Measurements from ENCODE around the gene KIAA0825.

Gene KIAA0825

DNA sequence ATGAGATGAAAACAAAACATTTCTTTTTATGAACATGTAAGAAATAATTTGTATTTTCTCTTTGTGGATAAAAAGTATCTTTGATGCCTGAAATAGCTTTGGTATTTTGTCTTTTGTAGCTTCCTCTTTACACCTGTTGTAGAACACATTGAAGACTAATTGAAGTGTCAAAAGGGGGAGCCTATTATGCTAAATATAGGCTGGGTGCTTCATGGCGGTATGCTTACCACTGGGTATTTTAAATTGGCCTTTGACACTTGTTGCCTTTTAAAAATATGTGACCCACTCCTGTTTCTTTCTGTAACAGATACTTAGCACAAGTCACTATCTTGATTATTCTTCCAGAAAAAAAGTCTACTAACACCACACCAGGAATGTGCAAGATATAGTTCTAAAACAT lies 226.4 kb downstream of the KIAA0825 start:
- no peak overlapping the region for H3K4me3 ChIP-seq (replicated peaks; ENCODE audit: low read depth, low read length)
- TF ChIP-seq CTCF (IDR thresholded peaks at IDR 0.05; ENCODE audit: low read depth, low read length, missing control alignments): no peak
- no peak for DNase-seq (ENCODE audit: extremely low read depth, low read depth)

- TF ChIP-seq CTCF (IDR thresholded peaks at IDR 0.05; ENCODE audit: low read depth, low read length, missing control alignments): no peak
- no peak overlapping the region for H3K4me3 ChIP-seq (replicated peaks; ENCODE audit: low read depth, low read length)
- no peak for DNase-seq (ENCODE audit: extremely low read depth, low read depth)
Measured at GRCh38 chr5:94389515-94389899, 228.9 kb downstream of the KIAA0825 start.

- no peak for TF ChIP-seq CTCF (IDR thresholded peaks at IDR 0.05; ENCODE audit: low read depth, low read length, missing control alignments)
- no peak overlapping the region for H3K4me3 ChIP-seq (replicated peaks; ENCODE audit: low read depth, low read length)
- no peak for DNase-seq (ENCODE audit: extremely low read depth, low read depth)
Measured at GRCh38 chr5:94388773-94389514, 229.5 kb downstream of the KIAA0825 start.

DNA sequence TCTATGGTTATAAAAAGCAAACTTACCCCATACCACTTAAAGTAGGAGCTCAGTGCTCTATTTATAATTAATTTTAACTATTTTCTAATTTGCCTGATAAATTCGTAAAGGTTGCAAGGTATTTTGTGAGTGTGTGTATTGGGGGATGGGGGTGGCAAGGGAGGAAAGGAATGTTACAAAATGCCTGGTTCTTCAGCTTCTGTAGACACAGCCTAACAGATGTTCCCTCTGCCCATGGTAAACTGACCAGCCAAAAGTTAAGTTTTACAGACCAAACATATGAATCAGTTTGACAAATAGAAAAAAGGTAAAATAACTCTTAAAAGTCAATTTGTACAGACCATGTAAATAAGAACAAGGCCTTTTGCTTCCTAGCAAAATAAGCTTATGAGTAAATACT lies 232.6 kb downstream of the KIAA0825 start:
- TF ChIP-seq CTCF (IDR thresholded peaks at IDR 0.05; ENCODE audit: low read depth, low read length, missing control alignments): no peak
- no peak overlapping the region for H3K4me3 ChIP-seq (replicated peaks; ENCODE audit: low read depth, low read length)
- no peak for DNase-seq (ENCODE audit: extremely low read depth, low read depth)

GRCh38 chr5:94378062-94378461 lies 240.3 kb downstream of the KIAA0825 start:
- no peak overlapping the region for H3K4me3 ChIP-seq (replicated peaks; ENCODE audit: low read depth, low read length)
- TF ChIP-seq CTCF (IDR thresholded peaks at IDR 0.05; ENCODE audit: low read depth, low read length, missing control alignments): no peak
- no peak for DNase-seq (ENCODE audit: extremely low read depth, low read depth)

- no peak for TF ChIP-seq CTCF (IDR thresholded peaks at IDR 0.05; ENCODE audit: low read depth, low read length, missing control alignments)
- no peak overlapping the region for H3K4me3 ChIP-seq (replicated peaks; ENCODE audit: low read depth, low read length)
- no peak for DNase-seq (ENCODE audit: extremely low read depth, low read depth)
Measured at GRCh38 chr5:94376672-94377345, 241.6 kb downstream of the KIAA0825 start.
